Measurements from ENCODE around the gene LDLRAD3. TPM values are rescaled to one million over a fixed set of nuclear protein-coding genes. Genes with fewer than 3 reads are reported as not detected.

The LDLRAD3 gene
- total RNA-seq, 2 experiments from 2014 or later: 0.12 to 0.24 TPM

GRCh38 chr11:36271794-36272407, 328.0 kb downstream of the LDLRAD3 start:
- Mint-ChIP-seq H3K36me3 (peaks cover 41% of the 10 kb centered on the region), H3K27ac (no peak overlapping the region), H3K4me1 (no peaks in the 10 kb centered on the region), H3K4me3 (no peak overlapping the region), H3K9me3 (peaks cover 10% of the 10 kb centered on the region), H3K27me3 (no peaks in the 10 kb centered on the region)
- no peak for DNase-seq

GRCh38 chr11:36273110-36273509, 329.2 kb downstream of the LDLRAD3 start:
- H3K27ac Mint-ChIP-seq: no peak overlapping the region
- DNase-seq: no peak
- H3K36me3 Mint-ChIP-seq: peaks cover 44% of the 10 kb centered on the region
- no peaks in the 10 kb centered on the region for H3K27me3 Mint-ChIP-seq
- H3K4me1 Mint-ChIP-seq: no peaks in the 10 kb centered on the region
- peaks cover 10% of the 10 kb centered on the region for H3K9me3 Mint-ChIP-seq
- no peak overlapping the region for H3K4me3 Mint-ChIP-seq

GRCh38 chr11:36274414-36274813, 330.6 kb downstream of the LDLRAD3 start:
- no peak for DNase-seq
- no peaks in the 10 kb centered on the region for H3K4me1 Mint-ChIP-seq
- H3K27ac Mint-ChIP-seq: no peak overlapping the region
- no peak overlapping the region for H3K4me3 Mint-ChIP-seq
- peaks cover 10% of the 10 kb centered on the region for H3K9me3 Mint-ChIP-seq
- no peaks in the 10 kb centered on the region for H3K27me3 Mint-ChIP-seq
- peaks cover 44% of the 10 kb centered on the region for H3K36me3 Mint-ChIP-seq

GRCh38 chr11:36278531-36279282, 334.8 kb downstream of the LDLRAD3 start:
- Mint-ChIP-seq H3K36me3 (peaks cover 37% of the 10 kb centered on the region), H3K27ac (no peak overlapping the region), H3K9me3 (peaks cover 10% of the 10 kb centered on the region), H3K27me3 (no peaks in the 10 kb centered on the region), H3K4me1 (peaks cover 2% of the 10 kb centered on the region), H3K4me3 (no peak overlapping the region)
- no peak for DNase-seq

- no peak for DNase-seq
- no peak overlapping the region for H3K4me3 Mint-ChIP-seq
- H3K36me3 Mint-ChIP-seq: peaks cover 26% of the 10 kb centered on the region
- H3K4me1 Mint-ChIP-seq: peaks cover 6% of the 10 kb centered on the region
- H3K9me3 Mint-ChIP-seq: peaks cover 9% of the 10 kb centered on the region
- H3K27ac Mint-ChIP-seq: no peak overlapping the region
- no peaks in the 10 kb centered on the region for H3K27me3 Mint-ChIP-seq
Measured at GRCh38 chr11:36280531-36280930, 336.7 kb downstream of the LDLRAD3 start.

All from activated naive CD8-positive, alpha-beta T cell treated with anti-CD3 and anti-CD28 coated beads for 36 hours (primary cell).